Retinal pigment epithelial cell (primary cell): ENCODE data around the gene ZP4.

Experiments
- DNase-seq: peaks from one replicate; pipeline ENCODE4 v3.0.0-alpha.2; 2010; ENCODE audit warnings: low read depth
- H3K4me3 ChIP-seq: 2 replicates; pipeline ENCODE4 v1.5.1; 2011; ENCODE audit warnings: mild to moderate bottlenecking, low read length, control low read depth, moderate library complexity
- CTCF ChIP-seq: conservative IDR thresholded peaks from 2 replicates; pipeline ENCODE4 v1.5.1; 2011; ENCODE audit warnings: low read depth, low read length, control low read depth, inconsistent platforms

ZP4 gene

GRCh38 chr1:237894131-237894530 is 3.4 kb upstream of the ZP4 start:
- DNase-seq = no peak
- no peak for TF ChIP-seq CTCF
- no peak overlapping the region for H3K4me3 ChIP-seq

- no peak overlapping the region for H3K4me3 ChIP-seq
- no peak for TF ChIP-seq CTCF
- DNase-seq = no peak
These were observed 1.3 kb upstream of the ZP4 start for GRCh38 chr1:237891979-237892378.

- no peak for TF ChIP-seq CTCF
- H3K4me3 ChIP-seq = no peak overlapping the region
- no peak for DNase-seq
These were observed 544 bp upstream of the ZP4 start for GRCh38 chr1:237891266-237891665.

DNA sequence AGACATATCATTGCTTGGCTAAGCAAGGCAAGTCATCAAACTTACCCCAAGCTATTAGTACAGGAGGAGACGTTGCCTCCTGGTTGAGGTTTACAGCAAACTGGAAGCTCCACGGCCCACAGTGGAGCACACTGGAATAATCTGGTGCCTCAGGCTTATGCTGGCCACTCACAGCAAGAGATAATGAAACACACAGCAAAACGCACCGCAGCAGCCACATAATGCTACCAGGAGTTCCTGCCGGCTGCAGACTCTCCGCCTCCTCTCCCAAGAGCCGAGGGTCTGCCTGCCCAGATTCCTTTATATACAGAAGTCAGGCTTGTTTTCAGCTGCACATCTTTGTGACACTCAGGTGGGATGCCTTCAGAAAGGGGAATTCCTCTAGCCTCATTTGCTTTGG is 306 bp downstream of the ZP4 start:
- no peak for DNase-seq
- no peak for TF ChIP-seq CTCF
- H3K4me3 ChIP-seq = no peak overlapping the region

DNA sequence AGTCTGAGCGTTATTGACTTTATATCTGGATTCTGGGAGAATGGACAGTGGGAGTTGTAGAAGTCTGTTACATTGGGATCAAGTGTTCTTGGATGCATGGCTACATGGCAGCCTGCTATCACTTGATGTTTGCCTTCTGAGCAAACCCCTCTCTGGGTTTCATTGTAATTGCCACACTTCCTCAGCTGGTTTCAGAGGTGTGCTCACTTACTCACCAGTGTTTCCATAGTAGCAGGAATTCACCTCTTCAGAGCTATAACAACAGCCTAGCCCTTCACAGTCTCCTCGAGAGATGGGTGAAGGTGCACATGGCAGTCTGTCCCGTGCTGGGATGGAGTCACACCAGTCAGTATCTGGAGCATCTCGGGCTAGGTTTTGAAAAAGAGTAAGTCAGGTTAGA is 2.6 kb downstream of the ZP4 start:
- no peak for TF ChIP-seq CTCF
- no peak overlapping the region for H3K4me3 ChIP-seq
- DNase-seq = no peak

GRCh38 chr1:237887542-237887941 is 3.2 kb downstream of the ZP4 start:
- TF ChIP-seq CTCF = no peak
- DNase-seq = no peak
- H3K4me3 ChIP-seq = no peak overlapping the region

DNA sequence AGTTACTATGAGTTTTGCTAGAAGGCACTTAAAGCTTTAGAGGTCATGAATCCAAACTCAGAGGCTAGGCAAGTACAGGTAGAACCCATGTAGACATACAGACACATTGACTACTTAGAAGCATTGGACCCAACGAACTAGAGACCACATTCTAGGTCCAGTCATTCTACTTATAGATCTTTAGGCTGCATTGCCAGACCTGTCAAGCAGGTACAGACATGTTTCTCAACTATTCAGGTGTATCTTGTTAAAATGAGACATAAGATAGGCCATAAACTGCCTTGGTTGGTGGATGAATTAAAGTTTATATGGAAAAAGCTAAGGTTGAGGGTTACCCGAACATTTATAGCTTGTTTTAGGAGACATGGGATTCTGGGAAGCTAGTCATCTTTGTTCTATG is 6.5 kb downstream of the ZP4 start:
- TF ChIP-seq CTCF = no peak
- no peak for DNase-seq
- H3K4me3 ChIP-seq = no peak overlapping the region
